Ovary (tissue), 9 donors: ENCODE results near the gene ANO1. TPM values are rescaled to one million over a fixed set of nuclear protein-coding genes. Genes with fewer than 3 reads are reported as not detected.

Source experiments
- DNase-seq, 5 donors: peaks; one replicate each; pipeline ENCODE4 v3.0.0-alpha.2; 2019 to 2020
- H3K27ac ChIP-seq, 2 donors: fragments of 200-600 bp; one replicate each; pipeline versions ENCODE4 v1.5.1 to v1.8.0; 2019 to 2022
- H3K27me3 ChIP-seq: fragments of 200-600 bp; one replicate; pipeline ENCODE4 v1.8.0; 2022
- H3K36me3 ChIP-seq: fragments of 200-600 bp; sonication (generic); one replicate; pipeline ENCODE4 v1.5.1; 2019
- H3K4me1 ChIP-seq: one replicate; pipeline ENCODE4 v1.8.1; 2013; ENCODE audit warnings: mild to moderate bottlenecking, moderate library complexity; ENCODE audit not compliant: insufficient read depth
- H3K4me3 ChIP-seq: fragments of 200-600 bp; sonication (generic); one replicate; pipeline ENCODE4 v1.5.1; 2017
- H3K9me3 ChIP-seq, 2 donors: fragments of 200-600 bp in 1 of 2; sonication (generic) in 1 of 2; one replicate each; pipeline versions ENCODE4 v1.5.1 to v1.8.1; 2013 to 2019; ENCODE audit warnings: mild to moderate bottlenecking in 1 of 2, moderate library complexity in 1 of 2
- EP300 ChIP-seq: sonication (generic); formaldehyde crosslinking; IDR thresholded peaks from one replicate; pipeline ENCODE4 v1.6.1; 2017; ENCODE audit warnings: antibody characterized with exemption
- POLR2A ChIP-seq: fragments of 450-650 bp; IDR thresholded peaks from one replicate; pipeline ENCODE4 v1.6.1; 2017; ENCODE audit warnings: antibody characterized with exemption, mild to moderate bottlenecking, moderate library complexity
- WGBS, 3 donors: extraction: QIAGEN DNeasy Blood & Tissue Kit in 1 of 3; methylation state at CpG; one replicate each; pipeline versions ENCODE4 v1.1.5 to v1.1.7; 2013 to 2017; 5-methylcytosine and 5-hydroxymethylcytosine counted together
- intact Hi-C, 4 donors: fragments of 100-400 bp; cut with DNase I; formaldehyde crosslinking; loops; one replicate each; pipeline versions ENCODE4 v1.11.0 to v1.15.1; 2022 to 2023
- polyA plus RNA-seq, 2 donors: library from polyadenylated mRNA; stranded (reverse); fragments of 200-250 nt in 1 of 2; fragments of 350-450 nt in 1 of 2; fragmentation: Illumina TruSeq in 1 of 2; extraction: RNeasy Lipid Tissue Mini Kit (QIAGEN cat#74804) in 1 of 2; gene quantifications; one replicate each; pipeline ENCODE4 v1.2.3, GENCODE V29; 2013 to 2014
- total RNA-seq, 7 donors: library from RNA; depleted of rRNA in 2 of 7; stranded (reverse); fragments of >200 nt in 2 of 7; fragmentation: NEBNext Ultra II Directional in 3 of 7; extraction: Animal tissue kit (Norgen Biotek cat#: 25700) in 3 of 7; gene quantifications; one replicate each; pipeline versions ENCODE4 v1.1.0 to v1.2.4, GENCODE V29; 2016 to 2023
- TF ChIP-seq, protein P1 (sequence below), 3 donors: fragments of 450-650 bp in 2 of 3; fragments of 200-600 bp in 1 of 3; IDR thresholded peaks; one replicate each; pipeline versions ENCODE4 v1.5.1 to v1.8.0; 2016 to 2022; ENCODE audit warnings: antibody characterized with exemption in 3 of 3, mild to moderate bottlenecking in 1 of 3
- donor health status: DM: no; HTN: no; CAD: no; lungs with moderate emphysema.
- donor health status: DM: no; HTN: no; CAD: no.
- donor health status: Bipolar disorder and iron deficiency.
- donor health status: DM: yes; HTN: yes; CAD: no.
- donor health status: DM: no; HTN: no; CAD: no.
- donor health status: DM: yes; HTN: yes; CAD: no.

ANO1 gene
- total and polyA plus RNA-seq, 9 donors = 1.7 to 59.1 (median 8.6) TPM

DNA sequence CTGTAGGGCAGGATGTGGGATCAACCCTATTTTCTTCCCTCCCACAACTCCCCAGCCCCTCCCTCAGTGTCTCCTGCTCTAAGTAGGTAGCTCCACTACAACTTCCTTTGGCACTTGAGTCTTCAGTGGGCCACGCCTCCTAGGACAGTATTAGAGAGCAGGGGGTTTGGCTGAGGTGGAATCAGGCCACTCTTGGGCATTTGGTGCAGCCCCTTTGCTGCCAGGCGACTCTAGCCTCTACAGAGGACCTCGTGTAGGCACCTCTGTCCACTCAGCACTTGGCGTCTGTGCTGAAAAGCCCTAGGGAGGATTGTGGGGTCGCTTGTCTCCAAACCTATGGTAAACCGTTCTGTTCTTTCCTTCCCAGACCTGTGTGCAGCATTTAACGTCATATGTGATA, 127.6 kb downstream of the ANO1 start:
- H3K4me1 ChIP-seq = peaks cover 6% of the 10 kb centered on the region
- no peaks in the 10 kb centered on the region for H3K9me3 ChIP-seq
- H3K4me3 ChIP-seq = no peak overlapping the region
- DNase-seq = no peak
- TF ChIP-seq EP300 (no peak), POLR2A (no peak)
- TF ChIP-seq, protein P1, sequence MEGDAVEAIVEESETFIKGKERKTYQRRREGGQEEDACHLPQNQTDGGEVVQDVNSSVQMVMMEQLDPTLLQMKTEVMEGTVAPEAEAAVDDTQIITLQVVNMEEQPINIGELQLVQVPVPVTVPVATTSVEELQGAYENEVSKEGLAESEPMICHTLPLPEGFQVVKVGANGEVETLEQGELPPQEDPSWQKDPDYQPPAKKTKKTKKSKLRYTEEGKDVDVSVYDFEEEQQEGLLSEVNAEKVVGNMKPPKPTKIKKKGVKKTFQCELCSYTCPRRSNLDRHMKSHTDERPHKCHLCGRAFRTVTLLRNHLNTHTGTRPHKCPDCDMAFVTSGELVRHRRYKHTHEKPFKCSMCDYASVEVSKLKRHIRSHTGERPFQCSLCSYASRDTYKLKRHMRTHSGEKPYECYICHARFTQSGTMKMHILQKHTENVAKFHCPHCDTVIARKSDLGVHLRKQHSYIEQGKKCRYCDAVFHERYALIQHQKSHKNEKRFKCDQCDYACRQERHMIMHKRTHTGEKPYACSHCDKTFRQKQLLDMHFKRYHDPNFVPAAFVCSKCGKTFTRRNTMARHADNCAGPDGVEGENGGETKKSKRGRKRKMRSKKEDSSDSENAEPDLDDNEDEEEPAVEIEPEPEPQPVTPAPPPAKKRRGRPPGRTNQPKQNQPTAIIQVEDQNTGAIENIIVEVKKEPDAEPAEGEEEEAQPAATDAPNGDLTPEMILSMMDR (IDR thresholded peaks at IDR 0.05) = no peak
- WGBS, 3 donors = 77 to 83% (median 80%) methylated on average over 7 of the region's 7 CpGs
- no peaks in the 10 kb centered on the region for H3K27me3 ChIP-seq
- H3K36me3 ChIP-seq = no peaks in the 10 kb centered on the region
- intact Hi-C loops = loop anchor here in 1 of 4 donors (10.0 kb wide), 1 partner anchor 59 kb away; no protein-coding TSS in a partner anchor
- H3K27ac ChIP-seq = no peak overlapping the region

DNA sequence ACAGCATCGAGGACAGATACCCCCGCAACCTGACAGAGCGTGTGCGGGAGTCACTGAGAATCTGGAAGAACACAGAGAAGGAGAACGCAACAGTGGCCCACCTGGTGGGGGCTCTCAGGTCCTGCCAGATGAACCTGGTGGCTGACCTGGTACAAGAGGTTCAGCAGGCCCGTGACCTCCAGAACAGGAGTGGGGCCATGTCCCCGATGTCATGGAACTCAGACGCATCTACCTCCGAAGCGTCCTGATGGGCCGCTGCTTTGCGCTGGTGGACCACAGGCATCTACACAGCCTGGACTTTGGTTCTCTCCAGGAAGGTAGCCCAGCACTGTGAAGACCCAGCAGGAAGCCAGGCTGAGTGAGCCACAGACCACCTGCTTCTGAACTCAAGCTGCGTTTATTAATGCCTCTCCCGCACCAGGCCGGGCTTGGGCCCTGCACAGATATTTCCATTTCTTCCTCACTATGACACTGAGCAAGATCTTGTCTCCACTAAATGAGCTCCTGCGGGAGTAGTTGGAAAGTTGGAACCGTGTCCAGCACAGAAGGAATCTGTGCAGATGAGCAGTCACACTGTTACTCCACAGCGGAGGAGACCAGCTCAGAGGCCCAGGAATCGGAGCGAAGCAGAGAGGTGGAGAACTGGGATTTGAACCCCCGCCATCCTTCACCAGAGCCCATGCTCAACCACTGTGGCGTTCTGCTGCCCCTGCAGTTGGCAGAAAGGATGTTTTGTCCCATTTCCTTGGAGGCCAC, 128.3 kb downstream of the ANO1 start:
- DNase-seq = no peak
- Histone ChIP-seq H3K27me3 (no peaks in the 10 kb centered on the region), H3K4me3 (no peak overlapping the region), H3K36me3 (no peaks in the 10 kb centered on the region), H3K4me1 (peaks cover 6% of the 10 kb centered on the region), H3K9me3 (no peaks in the 10 kb centered on the region), H3K27ac (no peak overlapping the region)
- intact Hi-C loops = loop anchor here in 1 of 4 donors (10.0 kb wide), 1 partner anchor 58 kb away; no protein-coding TSS in a partner anchor
- 90 to 94% (median 91%) methylated on average over 20 to 22 of the region's 22 CpGs for WGBS, 3 donors
- TF ChIP-seq EP300 (no peak), POLR2A (no peak)
- TF ChIP-seq, protein P1 (IDR thresholded peaks at IDR 0.05) = no peak

DNA sequence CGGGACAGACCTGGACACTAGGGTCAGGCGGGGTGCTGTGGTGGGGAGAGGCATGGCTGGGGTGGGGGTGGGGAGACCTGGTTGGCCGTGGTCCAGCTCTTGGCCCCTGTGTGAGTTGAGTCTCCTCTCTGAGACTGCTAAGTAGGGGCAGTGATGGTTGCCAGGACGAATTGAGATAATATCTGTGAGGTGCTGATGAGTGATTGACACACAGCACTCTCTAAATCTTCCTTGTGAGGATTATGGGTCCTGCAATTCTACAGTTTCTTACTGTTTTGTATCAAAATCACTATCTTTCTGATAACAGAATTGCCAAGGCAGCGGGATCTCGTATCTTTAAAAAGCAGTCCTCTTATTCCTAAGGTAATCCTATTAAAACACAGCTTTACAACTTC, 128.9 kb downstream of the ANO1 start:
- 76 to 84% (median 80%) methylated on average over 6 of the region's 6 CpGs for WGBS, 3 donors

DNA sequence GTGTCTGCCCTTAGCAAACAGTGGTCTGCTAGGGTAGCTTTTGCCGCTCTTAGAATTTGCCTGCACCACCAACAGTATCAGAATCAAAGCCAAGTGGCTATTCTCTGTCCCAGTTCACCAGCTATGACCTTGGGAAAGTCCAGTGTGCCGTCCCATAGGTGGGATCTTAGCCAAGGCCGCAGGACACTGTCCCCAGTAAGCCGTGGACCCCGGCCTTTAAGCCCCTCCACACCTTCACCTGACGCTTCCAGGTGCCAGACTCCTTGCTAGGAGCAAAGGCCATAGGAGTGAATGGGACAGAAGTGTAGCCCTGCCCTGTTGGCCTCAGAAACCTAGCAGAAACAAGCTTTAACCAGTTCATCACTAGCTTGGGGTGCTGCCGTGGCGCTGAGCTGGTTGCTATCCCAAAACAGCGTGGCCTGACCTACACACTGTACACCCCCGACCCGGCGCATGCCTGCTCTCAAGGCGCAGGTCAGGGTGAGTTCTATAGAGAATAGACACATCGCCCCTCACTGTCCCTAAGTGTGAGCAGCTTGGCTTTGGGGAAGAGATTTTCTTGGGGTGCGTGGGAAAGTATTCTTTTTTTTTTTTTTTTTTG, 129.5 kb downstream of the ANO1 start:
- intact Hi-C loops = loop anchor here in 1 of 4 donors (10.0 kb wide), 1 partner anchor 57 kb away; no protein-coding TSS in a partner anchor
- 75 to 80% (median 79%) methylated on average over 15 of the region's 15 CpGs for WGBS, 3 donors
- no peaks in the 10 kb centered on the region for H3K36me3 ChIP-seq

More for the DNA sequence above, 128.9 kb downstream of the ANO1 start:
- Histone ChIP-seq H3K4me1 (peaks cover 6% of the 10 kb centered on the region), H3K4me3 (no peak overlapping the region), H3K36me3 (no peaks in the 10 kb centered on the region), H3K9me3 (no peaks in the 10 kb centered on the region), H3K27ac (no peak overlapping the region), H3K27me3 (no peaks in the 10 kb centered on the region)
- intact Hi-C loops = loop anchor here in 1 of 4 donors (10.0 kb wide), 1 partner anchor 58 kb away; no protein-coding TSS in a partner anchor
- no peak for DNase-seq
- TF ChIP-seq, protein P1 (IDR thresholded peaks at IDR 0.05) = no peak
- TF ChIP-seq POLR2A (no peak), EP300 (no peak)

More for the DNA sequence above, 129.5 kb downstream of the ANO1 start:
- no peak for DNase-seq
- no peaks in the 10 kb centered on the region for H3K27me3 ChIP-seq
- H3K9me3 ChIP-seq = no peaks in the 10 kb centered on the region
- H3K4me1 ChIP-seq = peaks cover 6% of the 10 kb centered on the region
- TF ChIP-seq EP300 (no peak), POLR2A (no peak)
- TF ChIP-seq, protein P1 (IDR thresholded peaks at IDR 0.05) = no peak
- H3K27ac ChIP-seq = no peak overlapping the region
- H3K4me3 ChIP-seq = no peak overlapping the region
